ENCODE measurements around the gene COL23A1.

COL23A1 gene

DNA sequence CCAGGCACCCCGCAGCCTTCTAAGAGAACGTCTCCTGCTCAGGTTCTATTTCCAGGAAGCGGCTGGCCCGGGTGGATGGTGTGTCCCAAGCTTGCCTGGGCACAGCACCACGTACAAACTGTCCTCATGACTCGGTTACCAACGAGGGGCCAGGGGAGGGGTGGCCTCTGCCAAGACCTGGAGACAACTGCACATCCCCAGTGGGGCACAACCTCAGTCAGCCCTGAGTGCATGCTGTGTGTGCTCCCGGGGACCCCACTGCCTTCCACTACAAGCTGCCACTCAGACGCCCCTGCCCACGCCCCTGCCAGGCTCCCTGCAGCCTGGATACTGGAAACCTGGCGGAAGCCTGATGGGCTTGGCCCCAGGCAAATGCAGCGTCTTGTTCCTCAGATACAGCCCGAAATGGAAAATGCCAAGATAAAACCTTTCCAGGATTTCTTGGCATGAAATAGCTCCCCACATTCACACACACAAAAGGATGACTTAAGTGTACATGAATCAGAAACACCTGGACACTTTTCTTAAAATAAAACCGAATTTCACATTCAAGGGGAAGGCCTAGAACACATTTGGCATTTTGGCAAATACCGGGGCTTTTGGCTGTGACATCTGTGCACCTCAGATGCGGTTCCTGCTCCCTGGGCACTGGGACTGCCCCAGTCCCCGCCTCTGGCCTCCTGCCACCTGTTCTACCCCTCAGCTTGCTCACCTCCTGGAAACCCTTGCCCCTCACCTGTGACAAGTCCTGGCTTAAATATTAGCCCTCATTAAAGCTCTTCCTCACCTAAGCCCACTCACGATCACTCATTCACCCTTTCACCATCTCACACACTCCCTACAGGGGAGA lies 62.5 kb downstream of the COL23A1 start:
- no peak for DNase-seq

- DNase-seq = no peak
Observed at GRCh38 chr5:178526773-178527457, 63.3 kb downstream of the COL23A1 start.

DNA sequence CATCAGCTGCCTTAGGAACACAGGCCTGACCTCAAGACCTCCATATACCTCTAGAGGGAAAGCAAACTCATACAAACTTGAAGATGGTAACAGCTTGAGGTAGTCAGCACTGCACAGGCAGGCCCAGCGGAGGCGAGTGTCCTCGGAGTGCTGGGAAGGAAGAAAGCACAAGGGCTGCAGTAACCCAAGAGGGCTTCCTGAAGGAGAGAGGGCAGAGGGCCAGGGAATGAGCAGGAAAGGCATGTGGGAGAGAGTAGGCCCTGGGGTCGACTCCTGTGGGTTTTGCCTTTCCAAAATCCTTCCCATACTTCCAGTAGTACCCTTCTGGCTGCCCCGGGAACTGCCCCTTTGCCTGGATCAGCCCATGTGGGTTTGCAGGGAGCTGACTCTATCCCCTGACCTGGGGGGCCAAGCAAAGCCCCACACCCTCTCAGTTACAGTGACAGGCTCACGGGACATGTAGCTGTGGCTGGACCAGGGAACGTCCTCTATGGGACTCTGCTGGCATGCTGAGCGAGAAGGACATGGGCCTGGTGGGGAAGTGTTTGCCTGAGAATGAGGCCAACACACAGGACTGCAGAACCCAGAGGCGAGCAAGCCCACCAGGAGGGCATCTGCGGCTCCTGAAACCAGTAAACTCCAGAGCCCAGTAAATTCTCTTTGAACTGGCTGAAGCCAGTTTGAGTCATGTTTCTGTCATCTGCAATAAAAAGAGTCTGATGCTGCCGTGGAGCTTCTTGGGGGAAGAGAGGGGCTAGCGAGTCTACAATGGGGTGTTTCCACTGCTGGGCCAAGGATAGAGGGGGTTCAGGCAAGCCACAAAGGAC lies 64.1 kb downstream of the COL23A1 start:
- no peak for DNase-seq

- no peak for DNase-seq
Observed at GRCh38 chr5:178524093-178524882, 65.9 kb downstream of the COL23A1 start.

- no peak for DNase-seq
Observed at GRCh38 chr5:178522361-178522760, 67.8 kb downstream of the COL23A1 start.

DNA sequence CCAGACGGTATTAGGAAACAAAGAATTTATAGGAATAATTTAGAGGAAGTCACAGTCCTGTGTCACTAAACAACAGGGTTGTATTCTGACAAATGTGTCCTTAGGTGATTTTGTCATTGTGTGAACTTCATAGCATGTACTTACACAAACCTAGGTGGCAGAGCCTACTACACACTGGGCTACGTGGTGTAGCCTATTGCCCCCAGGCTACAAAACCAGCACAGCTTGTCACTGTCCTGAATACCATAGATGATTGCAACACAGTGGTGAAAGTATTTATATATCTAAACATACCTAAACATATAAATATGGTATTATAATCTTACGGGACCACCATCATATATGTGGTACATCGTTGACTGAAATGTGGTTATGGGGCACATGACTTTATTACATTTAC lies 69.3 kb downstream of the COL23A1 start:
- no peak for DNase-seq

DNA sequence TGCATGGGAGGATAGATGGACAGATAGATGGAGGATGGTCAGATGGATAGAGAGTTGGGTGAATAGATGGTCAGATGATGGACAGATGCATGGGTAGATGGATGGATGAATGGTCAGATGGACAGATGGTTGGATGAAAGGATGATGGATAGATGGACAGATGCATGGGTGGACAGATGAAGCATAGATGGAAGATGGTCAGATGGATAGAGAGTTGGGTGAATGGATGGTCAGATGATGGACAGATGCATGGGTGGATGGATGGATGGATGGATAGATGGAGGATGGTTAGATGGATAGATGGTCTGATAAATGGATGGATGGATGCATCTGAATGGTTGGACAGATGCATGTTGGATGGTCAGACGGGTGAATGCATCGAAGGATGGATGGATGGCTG lies 70.4 kb downstream of the COL23A1 start:
- no peak for DNase-seq

DNA sequence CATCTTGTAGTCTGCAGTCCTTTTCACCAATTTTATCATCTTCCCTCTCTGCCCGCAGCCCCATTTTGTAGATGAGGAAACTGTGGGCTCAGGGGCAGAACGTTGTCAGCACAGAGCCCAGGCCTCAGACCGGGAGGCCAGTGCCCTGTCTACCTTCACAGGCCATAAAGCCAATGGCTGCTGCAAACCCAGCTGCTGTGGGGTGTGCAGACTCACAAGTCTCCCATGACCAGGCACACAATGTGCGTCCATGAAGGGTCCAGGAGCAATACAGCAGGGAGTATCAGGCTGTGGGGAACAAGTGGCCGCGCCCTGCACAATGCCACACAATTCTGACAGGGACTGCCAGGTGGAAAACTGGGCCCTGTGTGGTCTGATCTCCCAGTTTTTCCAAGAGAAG lies 71.0 kb downstream of the COL23A1 start:
- no peak for DNase-seq

DNA sequence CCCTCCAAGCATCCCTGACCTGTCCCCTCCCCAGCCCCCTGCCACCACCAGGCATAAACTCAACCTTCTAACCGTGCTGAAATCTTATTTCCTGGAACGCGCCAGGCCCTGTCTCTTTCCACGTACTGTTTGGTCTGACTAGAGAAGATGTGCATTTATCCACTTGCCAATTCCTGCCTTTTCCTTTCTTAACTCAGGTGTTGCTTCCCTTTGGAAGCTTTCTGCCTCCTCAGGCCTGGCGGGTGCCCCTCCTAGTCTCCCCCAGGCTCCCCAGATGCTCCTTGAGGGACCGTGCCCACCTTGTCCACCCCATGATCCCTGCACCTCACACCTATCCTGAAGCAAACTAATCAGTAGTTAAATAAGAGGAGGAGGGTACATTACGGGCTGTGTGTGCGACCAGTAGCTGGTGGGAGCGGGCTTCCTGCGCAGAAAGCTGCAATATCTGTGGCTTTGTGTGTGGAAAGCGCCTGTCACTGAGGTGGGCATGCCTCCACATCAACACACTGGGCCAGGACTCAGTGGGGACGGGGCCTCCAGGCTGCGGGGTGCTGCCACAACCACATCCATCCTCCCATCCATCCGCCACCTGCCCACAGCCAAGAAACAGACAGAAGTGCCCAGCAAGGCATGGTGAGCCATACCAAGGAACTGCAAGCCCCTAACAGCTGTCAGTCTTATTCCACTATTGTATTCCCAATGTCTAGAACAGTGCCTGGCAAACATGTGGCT lies 73.5 kb downstream of the COL23A1 start:
- DNase-seq = no peak

DNA sequence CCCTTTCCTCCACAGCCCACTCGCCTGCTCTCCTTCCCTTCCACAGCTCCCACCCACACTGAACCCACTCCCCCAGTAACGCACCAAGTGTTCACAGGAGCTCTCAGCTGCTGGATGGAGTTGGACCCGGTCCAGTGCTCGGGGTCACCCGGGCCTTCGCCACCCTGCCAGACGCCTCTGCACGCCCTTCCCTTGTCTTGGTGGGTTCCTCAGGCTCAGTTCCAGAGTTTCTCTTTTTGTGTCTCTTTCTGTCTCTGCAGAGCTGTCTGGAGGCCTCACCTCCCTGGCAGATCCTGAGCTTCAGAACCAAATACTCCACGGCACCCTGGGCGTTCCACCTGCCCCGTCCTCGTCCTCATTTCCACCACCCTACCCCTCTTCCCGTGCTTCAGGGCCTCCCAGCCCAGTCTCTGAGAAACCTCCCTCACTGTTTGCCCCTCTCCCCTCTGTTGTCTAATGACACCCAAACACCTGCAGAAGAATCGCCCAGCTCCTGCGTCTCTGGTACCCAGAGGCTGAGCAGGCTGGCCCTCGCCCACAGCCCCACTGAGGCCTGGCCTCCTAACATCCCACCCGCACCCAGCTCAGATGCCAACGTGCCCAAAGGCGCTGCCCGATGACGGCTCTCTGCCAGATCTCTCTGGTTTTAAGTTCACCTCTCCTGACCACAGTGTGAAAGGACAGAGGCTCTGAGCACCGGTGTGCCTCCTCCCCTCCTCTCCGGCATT lies 74.3 kb downstream of the COL23A1 start:
- no peak for DNase-seq

GRCh38 chr5:178514851-178515418 lies 75.3 kb downstream of the COL23A1 start:
- DNase-seq = no peak

DNA sequence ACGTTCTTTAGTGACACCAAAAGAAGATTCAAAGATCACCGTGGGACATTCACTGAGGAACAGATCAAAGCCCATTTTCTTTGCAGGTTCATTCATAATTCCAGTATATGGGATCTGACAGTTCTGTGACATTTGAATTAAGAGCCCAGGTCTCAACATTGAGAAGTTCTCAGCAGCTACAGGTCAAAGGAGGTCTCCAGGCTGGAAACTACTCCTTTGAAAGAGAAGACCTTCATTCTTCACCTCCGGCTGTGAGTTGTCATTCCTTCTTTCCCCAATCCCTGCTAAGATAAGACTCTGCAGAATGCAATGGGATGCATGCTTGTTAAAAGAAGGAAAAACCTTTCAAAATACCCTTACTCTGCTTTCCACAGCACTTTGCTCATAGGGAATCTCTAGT lies 79.0 kb downstream of the COL23A1 start:
- DNase-seq = no peak

DNA sequence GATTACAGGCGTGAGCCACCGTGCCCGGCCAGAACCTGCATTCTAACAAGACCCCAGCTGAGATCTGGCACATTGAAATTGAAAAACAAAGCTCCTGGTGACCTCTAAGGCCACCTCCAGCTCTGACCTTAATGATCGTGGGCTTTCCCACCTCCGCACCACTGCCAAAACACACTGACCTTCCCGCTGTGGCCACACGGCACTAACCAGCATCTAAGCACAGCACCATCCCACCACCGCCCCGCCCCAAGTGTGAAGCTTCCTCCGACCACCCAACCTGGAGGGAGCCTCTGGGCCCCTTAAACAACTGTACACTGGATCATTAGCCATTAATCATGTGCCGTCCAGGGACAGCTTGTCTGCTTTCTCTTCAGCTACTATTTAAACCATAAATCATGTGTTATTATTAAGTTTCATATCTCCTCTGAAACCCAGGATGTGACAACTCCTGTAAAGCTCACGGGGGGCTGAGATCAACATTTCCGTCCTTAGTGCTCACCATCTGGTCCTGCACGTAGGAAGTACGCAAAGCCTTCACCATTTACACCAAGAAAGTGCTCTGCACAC lies 80.6 kb downstream of the COL23A1 start:
- DNase-seq = no peak

GRCh38 chr5:178507151-178507932 lies 82.9 kb downstream of the COL23A1 start:
- no peak for DNase-seq

- no peak for DNase-seq
Observed at GRCh38 chr5:178505639-178506407, 84.4 kb downstream of the COL23A1 start.

GRCh38 chr5:178504340-178504960 lies 85.7 kb downstream of the COL23A1 start:
- DNase-seq = no peak

DNA sequence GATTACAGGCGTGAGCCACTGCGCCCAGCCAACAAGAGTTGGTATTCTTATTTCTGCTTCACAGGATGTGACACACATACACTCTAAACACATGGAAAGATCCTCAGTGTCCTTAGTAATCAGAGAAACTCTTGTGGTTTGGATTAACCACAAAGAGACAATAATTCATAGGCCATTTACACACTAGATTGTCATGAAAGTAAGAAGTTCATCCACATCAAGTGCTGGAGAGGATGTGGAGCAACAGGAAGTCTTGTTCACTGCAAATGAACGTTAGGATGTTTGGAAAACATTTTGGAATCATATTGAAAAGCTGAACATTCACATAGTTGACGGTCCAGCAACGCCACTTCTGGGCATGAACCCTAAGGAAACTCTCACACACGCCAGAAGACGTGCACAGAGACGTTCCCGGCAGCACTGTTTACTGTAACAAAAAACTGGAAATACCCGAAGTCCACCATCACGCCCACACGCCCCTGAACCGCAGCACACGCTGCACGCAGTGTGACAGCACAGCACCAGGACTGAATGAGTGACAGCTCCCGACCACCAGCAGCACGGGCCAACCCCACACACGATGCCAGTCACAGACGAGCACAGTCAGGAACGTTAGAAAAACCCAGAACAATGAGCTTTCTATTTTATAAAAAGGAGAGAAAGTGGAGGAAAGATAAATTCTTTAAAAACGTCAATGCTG lies 87.6 kb downstream of the COL23A1 start:
- no peak for DNase-seq

GRCh38 chr5:178499352-178499751 lies 90.8 kb downstream of the COL23A1 start:
- DNase-seq = no peak

Data from CD4-positive, alpha-beta T cell treated with Interleukin-17A for 4 hours (primary cell).